Heart right ventricle (tissue), 16 donors: ENCODE measurements around the gene TBC1D23. TPM values are rescaled to one million over a fixed set of nuclear protein-coding genes. Genes with fewer than 3 reads are reported as not detected.
A peak's percentile ranks its signal among the peaks of the same experiment; 100 is the strongest.

Experiments used
- ATAC-seq, 8 donors: fragments of 200-7000 bp; cut with Tn5 transposase; one replicate each; pipeline ENCODE4 v1.9.1; 2020; ENCODE audit warnings: mild to moderate bottlenecking in 8 of 8, moderate library complexity in 8 of 8, moderate number of reproducible peaks in 1 of 8
- DNase-seq, 2 donors: peaks; one replicate each; pipeline ENCODE4 v3.0.0-alpha.2; 2020
- H3K27ac ChIP-seq, 10 donors: fragments of 200-600 bp; sonication (generic) in 2 of 10; one replicate each; pipeline versions ENCODE4 v1.5.0 to v1.8.0; 2020 to 2022; ENCODE audit warnings: mild to moderate bottlenecking in 3 of 10
- H3K27me3 ChIP-seq, 7 donors: fragments of 200-600 bp; one replicate each; pipeline ENCODE4 v1.8.0; 2021 to 2022; ENCODE audit warnings: mild to moderate bottlenecking in 2 of 7
- H3K36me3 ChIP-seq, 9 donors: fragments of 200-600 bp; sonication (generic) in 1 of 9; one replicate each; pipeline versions ENCODE4 v1.5.0 to v1.8.0; 2020 to 2022; ENCODE audit warnings: mild to moderate bottlenecking in 2 of 9
- H3K4me1 ChIP-seq, 9 donors: fragments of 200-600 bp; sonication (generic) in 1 of 9; one replicate each; pipeline versions ENCODE4 v1.5.0 to v1.8.0; 2020 to 2022; ENCODE audit warnings: mild to moderate bottlenecking in 4 of 9
- H3K4me3 ChIP-seq, 10 donors: fragments of 200-600 bp; sonication (generic) in 2 of 10; one replicate each; pipeline versions ENCODE4 v1.5.0 to v1.8.0; 2020 to 2022; ENCODE audit warnings: mild to moderate bottlenecking in 7 of 10, moderate library complexity in 2 of 10
- H3K9me3 ChIP-seq, 11 donors: fragments of 200-600 bp in 10 of 11; sonication (generic) in 2 of 11; one replicate each; pipeline versions ENCODE4 v1.5.0 to v1.8.0; 2013 to 2022; ENCODE audit warnings: mild to moderate bottlenecking in 2 of 11, control low read depth in 1 of 11, moderate library complexity in 1 of 11
- CTCF ChIP-seq, 9 donors: fragments of 200-600 bp; sonication (generic) in 2 of 9; IDR thresholded peaks; one replicate each; pipeline versions ENCODE4 v1.5.0 to v1.8.0; 2021 to 2022; ENCODE audit warnings: antibody characterized with exemption in 9 of 9, mild to moderate bottlenecking in 5 of 9, moderate library complexity in 1 of 9
- WGBS, 2 donors: extraction: QIAGEN DNeasy Blood & Tissue Kit; methylation state at CpG; one replicate each; pipeline ENCODE4 v1.1.7; 2013; ENCODE audit warnings: inconsistent platforms in 1 of 2; 5-methylcytosine and 5-hydroxymethylcytosine counted together
- intact Hi-C, 10 donors: fragments of 100-400 bp; cut with DNase I; formaldehyde crosslinking; loops; one replicate each; pipeline versions ENCODE4 v1.11.1 to v1.14.2; 2022
- polyA plus RNA-seq, 2 donors: library from polyadenylated mRNA; stranded (reverse); fragments of 200-250 nt; gene quantifications; one replicate each; pipeline ENCODE4 v1.2.3, GENCODE V29; 2013
- total RNA-seq, 10 donors: library from RNA; stranded (reverse); fragmentation: NEBNext Ultra II Directional in 3 of 10; extraction: Animal tissue kit (Norgen Biotek cat#: 25700) in 3 of 10; gene quantifications; one replicate each; pipeline versions ENCODE4 v1.2.1 to v1.2.4, GENCODE V29; 2021 to 2023
- donor health status: Arrhythmogenic right ventricular cardiomyopathy.
- donor health status: ischemic (EF 13 %, LVEDD 7.1; RV severe dilation, severe dysfunction).
- donor health status: healthy with polysubstance abuse.
- donor health status: DM: no; HTN: yes; CAD: no.
- donor health status: DM: no; HTN: no; CAD: no.
- donor health status: ischemic (EF 25% LVEDD 6.9; RV normal size, moderate dysfunction).
- donor health status: ischemic (EF 25% LVEDD 5.7; RV mildly dilated, moderate dysfunction).
- donor health status: healthy.
- donor health status: DM: yes; HTN: yes; CAD: no.
- donor health status: Ischemic cardiomyopathy.
- donor health status: ischemic (EF 35%, LVEDD 5.7; RV mildly dilated, moderate dysfunction).
- donor health status: nonischemic (EF 11% LVEDD 7.7; RV severe dilation, severe dysfunction).
- donor health status: DM: yes; HTN: yes; CAD: no.
- donor health status: PGD.
- donor health status: ischemic (EF 29% LVEDD 5.4; RV normal size, mild dysfunction).
- donor health status: nonischemic (EF 23%, LVEDD 6.1; RV moderate dilation, normal function).

Gene TBC1D23
- total and polyA plus RNA-seq, 12 donors = 18.8 to 40.4 (median 28.7) TPM

GRCh38 chr3:100331660-100332059 lies 70.9 kb downstream of the TBC1D23 start:
- intact Hi-C loops = loop anchor here in 2 of 10 donors (5.0 to 10.0 kb wide), 3 partner anchors 67 to 163 kb away; partner anchors contain the start of genes LNP1 (in 1 of the 2), TBC1D23 (in 1 of the 2), TMEM45A (in 1 of the 2) and TOMM70 (in 1 of the 2)

GRCh38 chr3:100333051-100333450 lies 72.3 kb downstream of the TBC1D23 start:
- Histone ChIP-seq H3K36me3 (peaks cover 0 to 5% (median 0%) of the 10 kb centered on the region in 9 donors), H3K27me3 (no peaks in the 10 kb centered on the region), H3K27ac (no peak overlapping the region), H3K9me3 (no peaks in the 10 kb centered on the region), H3K4me1 (peaks cover 0 to 21% (median 6%) of the 10 kb centered on the region in 9 donors), H3K4me3 (no peak overlapping the region)
- ATAC-seq (no peak), DNase-seq (no peak)
- no peak for TF ChIP-seq CTCF (IDR thresholded peaks at IDR 0.05)
- intact Hi-C loops = loop anchor here in 2 of 10 donors (5.0 to 10.0 kb wide), 3 partner anchors 68 to 162 kb away; partner anchors contain the start of genes LNP1 (in 1 of the 2), TBC1D23 (in 1 of the 2), TMEM45A (in 1 of the 2) and TOMM70 (in 1 of the 2)

More at GRCh38 chr3:100331660-100332059, 70.9 kb downstream of the TBC1D23 start:
- WGBS, 2 donors = 94 to 95% methylated on average over 4 of the region's 4 CpGs
- no peak for DNase-seq
- no peak overlapping the region for H3K27ac ChIP-seq
- H3K36me3 ChIP-seq = peaks cover 0 to 18% (median 0%) of the 10 kb centered on the region in 9 donors
- H3K27me3 ChIP-seq = no peaks in the 10 kb centered on the region
- no peak overlapping the region for H3K4me3 ChIP-seq
- peaks cover 0 to 21% (median 6%) of the 10 kb centered on the region in 9 donors for H3K4me1 ChIP-seq
- no peak for ATAC-seq
- no peak for TF ChIP-seq CTCF (IDR thresholded peaks at IDR 0.05)
- H3K9me3 ChIP-seq = peaks cover 0 to 5% (median 0%) of the 10 kb centered on the region in 11 donors

- 41% methylated on average over 14 of the region's 14 CpGs for WGBS, 2 donors
- ATAC-seq = peak in 7 of 8 donors; percentile 7 to 34 (median 18)
- TF ChIP-seq CTCF (IDR thresholded peaks at IDR 0.05) = no peak
- no peaks in the 10 kb centered on the region for H3K9me3 ChIP-seq
- peaks cover 0 to 21% (median 6%) of the 10 kb centered on the region in 9 donors for H3K4me1 ChIP-seq
- H3K36me3 ChIP-seq = peaks cover 0 to 4% (median 0%) of the 10 kb centered on the region in 9 donors
- no peak for DNase-seq
- no peaks in the 10 kb centered on the region for H3K27me3 ChIP-seq
- H3K4me3 ChIP-seq = peak overlapping the region; percentile 46 to 85 (median 69)
- intact Hi-C loops = loop anchor here in 2 of 10 donors (5.0 to 10.0 kb wide), 3 partner anchors 68 to 161 kb away; partner anchors contain the start of genes LNP1 (in 1 of the 2), TBC1D23 (in 1 of the 2), TMEM45A (in 1 of the 2) and TOMM70 (in 1 of the 2)
- H3K27ac ChIP-seq = peak overlapping the region in 9 of 10 donors; percentile 68 to 94 (median 86)
Measured at GRCh38 chr3:100333970-100334487, 73.2 kb downstream of the TBC1D23 start.

GRCh38 chr3:100334488-100335351 lies 73.9 kb downstream of the TBC1D23 start, which contains the start of gene NIT2:
Gene NIT2, plus strand, starts transcription at chr3:100334757. Its CDS starts 35 bp downstream, at chr3:100334792.
- ATAC-seq = peak; percentile 94 to 99 (median 98)
- 0% methylated on average over 77 of the region's 77 CpGs for WGBS, 2 donors
- intact Hi-C loops = loop anchor here in 3 of 10 donors (5.0 to 10.0 kb wide), 3 partner anchors 68 to 160 kb away; partner anchors contain the start of genes LNP1 (in 2 of the 3), TOMM70 (in 2 of the 3), TBC1D23 (in 1 of the 3) and TMEM45A (in 1 of the 3)

More at GRCh38 chr3:100334488-100335351, 73.9 kb downstream of the TBC1D23 start, which contains the start of gene NIT2:
- Histone ChIP-seq H3K27ac (peak within 1 kb of the TSS; percentile 46 to 94 (median 84)), H3K9me3 (no peaks in the 10 kb centered on the region), H3K36me3 (peaks cover 0 to 10% (median 1%) of the 10 kb centered on the region in 9 donors), H3K27me3 (no peaks in the 10 kb centered on the region), H3K4me1 (peaks cover 0 to 21% (median 6%) of the 10 kb centered on the region in 9 donors), H3K4me3 (peak within 1 kb of the TSS; percentile 46 to 85 (median 69))
- DNase-seq = peak; percentile 85 to 88
- TF ChIP-seq CTCF (IDR thresholded peaks at IDR 0.05) = no peak
